Fibroblast of the aortic adventitia (primary cell): ENCODE results near the gene ODF2. TPM values are rescaled to one million over a fixed set of nuclear protein-coding genes. Genes with fewer than 3 reads are reported as not detected.
"Not testable (repeated sequence)": the region's sequence is repeated elsewhere in the genome, so short reads cannot be mapped to it uniquely, and the experiment has no call there.

Source experiments
- DNase-seq: peaks from one replicate; pipeline ENCODE4 v3.0.0-alpha.2; 2010; ENCODE audit warnings: low read depth
- H3K4me3 ChIP-seq: 2 replicates; pipeline ENCODE4 v1.5.1; 2011; ENCODE audit warnings: low read depth, mild to moderate bottlenecking, control low read depth, low read length, moderate library complexity
- CTCF ChIP-seq: IDR thresholded peaks from 2 replicates; pipeline ENCODE4 v1.5.1; 2011; ENCODE audit warnings: mild to moderate bottlenecking, low read length, control low read depth, inconsistent platforms; ENCODE audit not compliant: insufficient read depth
- total RNA-seq: library from RNA; depleted of rRNA; stranded (reverse); fragments of >200 nt; gene quantifications from 2 replicates; pipeline ENCODE4 v1.2.3, GENCODE V29; 2012; ENCODE audit warnings: low replicate concordance

Gene ODF2
- total RNA-seq, 1 donor, result 25.4 TPM

GRCh38 chr9:128439273-128439672 is 16.5 kb upstream of the ODF2 start:
- no peak overlapping the region for H3K4me3 ChIP-seq
- no peak for DNase-seq
- no peak for TF ChIP-seq CTCF

GRCh38 chr9:128442150-128442549 is 13.7 kb upstream of the ODF2 start:
- no peak for TF ChIP-seq CTCF
- no peak overlapping the region for H3K4me3 ChIP-seq
- DNase-seq, result no peak

GRCh38 chr9:128446505-128446904 is 9.3 kb upstream of the ODF2 start:
- DNase-seq, H3K4me3 ChIP-seq: not testable (repeated sequence)

DNA sequence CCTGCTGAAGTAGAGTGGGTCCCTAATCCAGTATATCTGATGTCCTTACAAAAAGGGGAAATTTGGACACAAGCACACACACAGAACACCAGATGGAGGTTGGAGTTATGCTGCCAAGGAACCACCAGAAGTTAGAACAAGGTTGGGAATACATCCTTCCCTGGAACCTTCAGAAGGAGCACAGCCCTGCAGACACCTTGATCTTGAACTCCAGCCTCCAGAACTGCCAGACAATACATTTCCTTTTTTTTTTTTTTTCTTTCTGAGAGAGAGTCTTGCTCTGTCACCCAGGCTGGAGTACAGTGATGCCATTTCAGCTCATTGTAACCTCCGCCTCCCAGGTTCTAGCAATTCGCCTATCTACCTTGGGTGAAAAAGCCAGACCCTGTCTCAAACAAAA is 7.1 kb upstream of the ODF2 start:
- no peak overlapping the region for H3K4me3 ChIP-seq
- no peak for DNase-seq
- TF ChIP-seq CTCF, result no peak

DNA sequence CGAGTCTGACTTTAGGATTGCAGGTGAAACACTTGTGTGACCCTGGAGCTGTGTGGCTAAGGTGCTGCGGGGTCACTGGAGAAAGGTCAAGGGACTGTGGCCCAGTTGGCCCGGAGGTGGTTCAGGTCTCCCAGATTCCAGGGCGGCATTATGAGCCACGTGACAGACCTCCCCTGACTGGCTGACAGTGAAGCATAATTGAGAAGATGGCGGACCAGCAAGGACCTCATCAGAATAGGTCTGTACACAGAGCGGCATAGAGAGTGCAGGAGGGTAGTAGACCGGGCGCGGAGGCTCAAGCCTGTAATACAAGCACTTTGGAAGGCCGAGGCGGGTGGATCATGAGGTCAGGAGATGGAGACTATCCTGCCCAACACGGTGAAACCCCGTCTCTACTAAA is 815 bp upstream of the ODF2 start:
- H3K4me3 ChIP-seq, result no peak overlapping the region
- DNase-seq, result no peak
- TF ChIP-seq CTCF, result no peak

- peak; percentile 70 for DNase-seq
- peak overlapping the region; percentile 84 for H3K4me3 ChIP-seq
- TF ChIP-seq CTCF, result no peak
These were observed 831 bp downstream of the ODF2 start for GRCh38 chr9:128456613-128457061.

DNA sequence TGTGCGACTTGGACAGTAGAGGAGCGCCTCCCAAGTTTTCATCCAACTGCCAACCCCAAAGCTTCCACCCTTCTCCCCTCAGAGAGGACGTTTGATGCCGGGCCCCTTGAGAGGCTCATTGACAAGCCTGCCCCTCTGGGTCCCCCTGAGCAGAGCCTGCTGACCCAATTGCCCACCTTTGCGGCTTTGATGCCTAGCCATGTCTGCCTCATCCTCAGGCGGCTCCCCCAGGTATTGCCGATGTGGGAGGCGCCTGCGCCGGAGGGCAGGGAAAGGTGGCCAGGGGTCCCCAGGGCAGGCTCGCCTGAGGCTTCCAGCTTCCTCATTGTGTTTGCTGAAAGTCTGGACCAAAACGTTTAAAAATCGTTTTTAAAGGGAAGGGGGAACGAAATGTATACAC is 1.4 kb downstream of the ODF2 start:
- no peak for TF ChIP-seq CTCF
- DNase-seq, result no peak
- H3K4me3 ChIP-seq, result peak overlapping the region; percentile 84
